ENCODE results near the gene MLN.

The MLN gene

GRCh38 chr6:33772082-33772830 lies 31.5 kb downstream of the MLN start:
- DNase-seq, result no peak

- DNase-seq, result peak in 42 of 56 donors; percentile 10 to 73 (median 34)
These were observed 32.4 kb downstream of the MLN start for GRCh38 chr6:33771146-33772081.

GRCh38 chr6:33770833-33771145 lies 33.0 kb downstream of the MLN start:
- DNase-seq, result no peak

DNA sequence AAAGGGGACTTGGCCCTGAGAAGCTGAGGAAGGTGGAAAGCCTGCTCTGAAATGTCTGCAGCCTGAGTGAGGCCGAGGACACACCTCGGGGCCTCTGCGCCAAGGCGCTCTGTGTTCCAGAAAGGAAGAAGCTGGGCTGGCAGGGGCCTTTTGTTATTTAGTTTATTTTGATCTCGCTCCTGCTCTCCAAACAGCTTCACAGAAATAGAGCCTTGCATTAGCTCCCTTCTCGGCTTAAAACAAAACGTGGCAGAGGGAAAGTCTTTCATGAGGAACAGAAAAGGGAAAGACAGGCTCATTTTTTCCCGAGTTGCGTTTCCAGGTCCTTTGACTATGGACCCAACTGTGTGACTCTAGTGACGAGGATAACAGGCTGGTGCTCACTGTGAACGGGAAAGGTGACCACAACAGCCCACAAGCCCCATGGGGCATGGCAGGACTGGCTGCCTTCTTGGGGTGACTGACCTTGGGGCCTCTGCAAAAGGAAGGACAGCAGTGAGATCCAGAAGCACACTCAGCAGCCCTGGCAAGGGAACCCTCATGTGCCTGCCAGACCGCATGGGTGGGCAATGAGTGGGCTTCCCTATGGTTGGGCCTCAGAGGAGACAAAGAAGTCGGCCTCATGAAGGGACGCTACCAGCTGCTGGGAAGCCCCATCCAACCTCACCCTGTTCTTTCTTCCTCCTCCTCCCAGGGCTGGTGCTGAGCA lies 33.5 kb downstream of the MLN start:
- DNase-seq, result no peak

DNA sequence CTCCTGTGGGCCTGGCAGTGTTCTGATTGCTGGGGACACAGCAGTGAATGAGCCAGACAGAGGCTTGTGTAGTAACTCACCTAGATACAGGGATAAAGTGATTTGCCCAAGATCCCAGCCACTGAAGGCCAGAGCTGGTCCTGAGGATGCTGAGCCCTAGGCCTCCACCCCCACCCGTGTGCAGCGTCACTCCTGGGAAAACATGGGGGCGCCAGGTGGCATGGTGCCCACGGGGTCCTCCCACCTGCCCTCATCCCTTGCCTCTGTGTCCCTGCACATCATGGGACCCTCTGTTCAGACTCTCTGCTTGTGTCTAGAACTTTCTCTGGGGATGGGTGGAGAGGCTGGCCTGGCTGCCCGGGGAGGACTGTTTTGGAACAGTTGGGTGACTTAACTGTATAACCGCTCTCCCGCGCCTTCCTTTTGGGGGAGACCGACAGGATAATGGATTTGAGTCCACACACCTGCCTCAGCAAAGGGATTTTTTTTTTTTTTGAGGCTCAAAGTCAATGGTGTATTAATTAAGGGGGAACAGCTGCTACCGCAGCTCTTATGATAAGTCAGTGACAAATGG lies 34.5 kb downstream of the MLN start:
- no peak for DNase-seq

- peak in 48 of 56 donors; percentile 9 to 85 (median 44) for DNase-seq
These were observed 35.1 kb downstream of the MLN start for GRCh38 chr6:33768644-33769120.

DNA sequence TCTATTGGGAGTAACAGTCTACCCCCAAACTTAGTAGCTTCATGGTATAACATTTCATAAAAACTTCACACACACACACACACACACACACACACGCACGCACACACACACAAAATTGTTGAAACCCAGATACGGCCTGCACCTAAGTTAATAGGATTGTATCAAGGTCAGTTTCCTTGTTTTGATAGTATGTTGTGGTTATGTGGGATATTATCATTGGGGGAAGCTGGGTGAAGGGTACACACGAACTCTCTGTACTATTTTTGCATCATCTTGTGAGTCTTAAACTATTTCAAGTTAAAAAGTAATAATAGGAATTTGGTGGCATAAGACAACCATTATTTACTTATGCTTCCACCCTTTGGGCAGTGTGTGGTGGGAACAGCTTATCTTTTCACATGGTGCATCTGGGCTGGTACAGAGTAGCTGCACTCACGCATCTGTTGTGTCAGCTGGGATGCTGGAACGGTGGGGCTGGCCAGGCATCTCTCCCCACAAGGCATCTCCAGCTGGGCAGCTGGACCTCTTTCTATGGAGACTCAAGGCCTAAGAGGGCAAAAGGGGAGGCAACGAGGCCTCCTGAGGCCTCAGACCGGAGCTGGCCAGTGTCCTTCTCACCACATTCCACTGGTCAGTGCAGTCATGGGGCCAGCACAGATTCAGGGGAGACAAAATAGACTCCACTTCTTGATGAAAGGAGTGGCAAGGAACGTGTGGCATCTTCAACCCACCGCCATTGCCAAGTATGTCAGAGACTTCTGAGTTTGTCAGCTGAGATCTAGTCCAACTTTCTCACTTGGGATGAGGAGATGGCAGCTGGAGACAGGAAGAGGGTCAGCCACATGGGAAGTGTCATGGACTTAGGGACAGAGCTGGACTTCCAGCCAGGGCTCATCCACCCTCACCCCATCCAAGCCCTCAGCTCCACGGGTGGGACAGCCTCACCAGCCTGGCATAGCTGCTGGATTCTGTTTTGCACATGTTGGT lies 36.6 kb downstream of the MLN start:
- DNase-seq, result no peak

DNA sequence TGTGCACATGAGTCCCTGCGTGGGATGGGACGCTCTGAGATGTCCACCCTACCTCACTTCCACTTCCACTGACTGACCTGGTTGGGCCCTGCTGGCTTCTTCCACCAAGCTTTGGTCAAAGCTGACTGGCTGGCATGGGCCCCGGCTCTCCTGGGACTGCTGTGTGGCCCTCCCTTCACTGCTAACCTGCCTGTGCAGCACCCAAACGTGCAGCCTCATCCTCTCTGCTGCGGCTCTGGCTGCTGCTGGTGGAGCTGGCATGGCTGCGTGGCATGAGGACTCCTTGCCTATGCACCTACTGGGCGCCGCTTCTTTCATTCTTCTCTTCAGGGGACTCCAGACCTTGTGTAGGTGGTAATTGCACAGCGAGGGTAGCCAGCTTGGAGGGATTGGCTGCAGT lies 38.4 kb downstream of the MLN start:
- DNase-seq, result no peak

DNA sequence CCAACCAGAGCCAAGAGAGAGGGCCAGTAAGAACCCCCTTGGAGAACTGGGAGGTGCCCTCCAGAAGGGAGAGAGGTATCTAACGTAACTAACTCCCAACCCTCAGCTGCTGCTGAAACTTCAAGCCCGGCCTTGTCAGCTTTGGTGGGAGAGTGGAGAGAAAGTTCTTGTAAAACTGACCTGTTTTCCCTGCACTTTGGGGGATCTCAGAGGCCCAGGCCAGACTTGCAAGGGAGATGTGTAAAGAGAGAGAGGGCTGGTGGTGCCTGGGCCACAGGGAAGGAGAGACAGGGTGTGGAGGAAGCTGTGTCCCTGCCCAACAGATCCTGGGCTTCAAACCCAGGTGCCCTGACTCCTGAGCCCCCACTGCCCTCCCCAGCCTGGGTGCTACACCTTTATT lies 39.8 kb downstream of the MLN start:
- no peak for DNase-seq

GRCh38 chr6:33763483-33763882 lies 40.3 kb downstream of the MLN start:
- DNase-seq, result no peak

DNA sequence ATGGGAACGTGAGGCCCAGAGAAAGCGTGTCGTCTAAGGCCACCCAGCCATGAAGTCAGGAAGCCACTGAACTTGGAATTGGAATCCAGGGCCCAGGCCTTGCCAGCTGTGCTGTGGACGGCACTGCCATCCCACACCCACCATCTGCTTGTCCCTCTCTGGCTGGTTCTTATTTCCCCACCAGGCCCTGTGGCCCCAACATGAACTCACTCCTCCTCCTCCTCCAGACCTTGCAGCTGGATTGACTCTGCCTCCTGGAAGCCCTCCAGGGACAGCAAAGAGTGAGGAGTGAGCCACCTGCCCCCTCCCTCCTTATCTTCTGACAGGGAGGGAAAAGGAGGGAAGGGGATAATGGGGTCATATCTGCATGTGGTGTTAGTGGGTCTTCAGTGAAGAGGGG lies 41.1 kb downstream of the MLN start:
- DNase-seq, result no peak

DNA sequence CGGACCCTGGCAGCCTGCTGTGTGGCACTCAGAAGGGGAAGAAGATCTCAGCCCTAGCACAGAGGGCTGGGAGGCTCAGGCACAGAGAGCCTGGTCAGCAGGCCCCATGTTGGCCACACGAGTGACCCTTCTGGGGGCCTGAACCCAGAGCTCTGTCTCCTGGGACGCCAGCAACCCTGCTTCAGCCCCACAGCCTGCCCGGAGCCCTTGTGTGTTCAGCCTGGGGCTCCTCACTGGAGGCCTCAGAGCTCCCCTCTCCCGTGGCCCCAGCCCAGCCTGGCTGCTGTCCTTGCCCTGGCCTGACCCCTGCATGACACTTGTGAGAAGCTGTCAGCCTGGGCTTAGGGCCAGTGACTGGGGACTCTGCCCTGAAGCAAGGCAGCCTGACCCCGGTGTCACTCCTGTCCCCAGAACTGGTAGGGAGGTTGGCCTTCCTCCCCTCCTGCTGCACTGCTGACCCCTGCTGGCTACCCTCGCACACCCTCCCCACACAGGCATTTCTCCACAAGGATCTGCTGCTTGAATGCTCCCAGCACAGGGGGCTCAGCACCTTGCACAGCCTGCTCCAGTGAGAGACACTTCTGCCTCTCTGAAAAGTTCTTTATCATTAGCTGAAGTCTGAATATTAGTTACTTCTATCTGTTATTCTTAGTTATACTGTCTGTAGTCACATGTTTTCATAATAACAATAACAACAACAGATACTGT lies 41.7 kb downstream of the MLN start:
- DNase-seq, result peak in 43 of 56 donors; percentile 3 to 76 (median 44)

- DNase-seq, result no peak
These were observed 42.3 kb downstream of the MLN start for GRCh38 chr6:33761581-33761921.

DNA sequence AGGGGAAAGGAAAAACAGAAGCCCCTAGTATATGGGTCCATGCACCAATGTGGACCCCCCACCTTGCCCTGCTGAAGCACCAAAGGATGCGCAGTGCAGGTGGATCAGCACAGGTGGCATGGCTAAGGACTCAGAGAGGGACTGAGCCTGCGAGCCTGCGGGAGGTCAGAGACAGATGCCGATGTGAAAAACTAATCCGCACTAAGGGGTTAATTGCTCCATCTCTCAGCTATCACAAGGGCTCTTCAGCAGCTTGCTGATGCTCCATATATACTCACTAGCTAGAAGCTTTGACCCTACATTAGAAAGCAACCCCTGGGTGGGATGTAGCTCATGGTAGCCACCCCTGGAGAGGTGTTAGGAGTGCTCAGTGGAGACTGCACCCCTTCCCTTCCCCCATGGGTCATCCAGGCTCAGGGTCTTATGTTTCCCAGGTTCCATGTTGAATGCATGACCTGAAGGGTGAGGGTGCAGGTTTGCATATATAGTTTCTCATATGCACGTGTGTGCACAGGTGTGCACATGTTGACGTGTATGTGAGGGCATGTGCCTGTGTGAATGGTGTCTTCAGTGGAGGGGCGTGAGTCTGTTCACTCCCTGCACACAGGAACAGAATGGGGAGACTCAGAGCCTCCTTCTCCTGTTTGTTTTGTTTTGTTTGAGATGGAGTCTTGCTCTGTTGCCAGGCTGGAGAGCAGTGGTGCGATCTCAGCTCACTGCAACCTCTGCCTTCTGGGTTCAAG lies 43.7 kb downstream of the MLN start:
- DNase-seq, result no peak

GRCh38 chr6:33758815-33759216 lies 45.0 kb downstream of the MLN start:
- DNase-seq, result no peak

DNA sequence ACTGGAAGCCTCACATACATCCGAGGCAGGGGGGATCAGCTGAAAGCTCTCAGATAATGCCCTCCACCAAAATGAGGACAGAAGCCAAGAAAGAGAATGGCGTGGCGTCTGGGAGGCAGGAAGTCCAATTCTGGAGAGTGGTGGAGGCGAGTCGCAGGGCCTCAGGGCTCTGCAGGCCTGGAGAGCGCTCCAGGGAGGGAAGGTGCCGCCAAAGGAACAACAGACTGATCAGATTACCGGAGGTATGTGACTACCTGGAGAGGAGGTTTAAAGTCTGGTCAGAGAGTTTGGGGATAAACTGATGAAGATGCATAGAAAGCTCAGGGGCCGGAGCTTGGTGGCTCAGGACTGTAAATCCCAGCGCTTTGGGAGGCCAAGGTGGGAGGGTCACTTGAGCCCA lies 45.9 kb downstream of the MLN start:
- DNase-seq, result no peak

GRCh38 chr6:33757113-33757512 lies 46.7 kb downstream of the MLN start:
- no peak for DNase-seq

GRCh38 chr6:33756211-33756954 lies 47.4 kb downstream of the MLN start:
- no peak for DNase-seq
